ENCODE results near the gene ARHGEF3. TPM values are rescaled to one million over a fixed set of nuclear protein-coding genes. Genes with fewer than 3 reads are reported as not detected.

The ARHGEF3 gene
- total RNA-seq, 4 donors from 2014 or later: 13.0 to 21.9 (median 13.8) TPM

DNA sequence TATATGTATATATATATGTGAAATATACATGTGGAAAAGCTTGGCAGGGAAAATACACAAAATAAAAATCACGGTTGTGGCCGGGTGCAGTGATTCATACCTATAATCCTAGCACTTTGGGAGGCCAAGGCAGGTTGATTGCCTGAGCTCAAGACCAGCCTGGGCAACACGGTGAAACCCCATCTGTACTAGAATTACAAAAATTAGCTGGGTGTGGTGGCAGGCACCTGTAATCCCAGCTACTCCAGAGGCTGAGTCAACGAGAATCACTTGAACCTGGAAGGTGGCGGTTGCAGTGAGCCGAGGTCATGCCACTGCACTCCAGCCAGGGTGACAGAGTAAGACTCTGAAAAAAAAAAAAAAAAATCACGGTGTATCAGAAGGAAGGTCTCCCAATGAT is 20.8 kb upstream of the ARHGEF3 start:
- Histone ChIP-seq H3K9me3 (no peaks in the 10 kb centered on the region), H3K27me3 (no peaks in the 10 kb centered on the region), H3K4me3 (no peak overlapping the region), H3K36me3 (no peaks in the 10 kb centered on the region), H3K27ac (no peak overlapping the region), H3K4me1 (peaks cover 0 to 13% (median 0%) of the 10 kb centered on the region in 4 donors)
- WGBS, 2 donors: 85 to 91% methylated on average over 7 of the region's 7 CpGs
- DNase-seq (ENCODE audit: low spot score in 2 of 2): no peak
- TF ChIP-seq POLR2A (IDR thresholded peaks at IDR 0.05) (no peak), CTCF (IDR thresholded peaks at IDR 0.05) (no peak), EP300 (IDR thresholded peaks at IDR 0.05) (no peak)

DNA sequence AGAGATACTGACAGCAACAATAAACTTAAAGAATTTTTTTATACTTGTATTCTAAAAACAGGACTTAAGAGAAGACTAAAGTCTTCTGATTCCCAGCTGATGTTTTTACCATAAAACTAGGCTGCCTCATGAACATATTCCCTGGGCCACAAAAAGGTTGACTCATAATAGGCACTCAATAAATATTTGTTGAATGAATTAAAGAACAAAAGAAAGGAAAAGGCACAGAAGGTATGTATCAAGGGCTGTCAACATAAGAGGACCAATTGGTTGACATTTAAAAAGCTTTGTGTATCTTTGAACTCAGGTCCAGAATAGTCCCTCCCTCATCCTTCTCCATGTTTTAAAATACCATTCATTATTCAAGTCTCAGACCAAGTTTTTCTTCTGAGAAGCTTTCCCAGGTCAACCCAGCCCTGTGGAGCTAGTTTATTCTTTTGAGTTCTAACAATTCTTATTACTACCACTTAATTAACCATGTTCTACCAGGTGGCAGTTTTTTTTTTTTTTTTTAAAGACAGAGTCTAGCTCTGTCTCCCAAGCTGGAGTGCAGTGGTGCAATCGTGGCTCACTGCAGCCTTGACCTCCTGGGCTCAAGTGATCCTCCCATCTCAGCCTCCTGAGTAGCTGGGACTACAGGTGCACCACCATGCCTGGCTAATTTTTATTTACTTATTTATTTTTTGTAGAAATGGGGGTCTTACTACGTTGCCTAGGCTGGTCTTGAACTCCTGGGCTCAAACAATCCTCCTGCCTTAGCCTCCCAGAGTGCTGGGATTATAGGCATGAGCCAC is 17.5 kb upstream of the ARHGEF3 start:
- no peak for TF ChIP-seq CTCF (IDR thresholded peaks at IDR 0.05)
- TF ChIP-seq EP300 (IDR thresholded peaks at IDR 0.05): no peak
- TF ChIP-seq POLR2A (IDR thresholded peaks at IDR 0.05): no peak
- Histone ChIP-seq H3K27ac (no peak overlapping the region), H3K4me1 (no peaks in the 10 kb centered on the region), H3K4me3 (no peak overlapping the region), H3K9me3 (no peaks in the 10 kb centered on the region), H3K27me3 (no peaks in the 10 kb centered on the region), H3K36me3 (no peaks in the 10 kb centered on the region)
- WGBS, 2 donors: 83 to 85% methylated on average over 2 of the region's 2 CpGs
- DNase-seq (ENCODE audit: low spot score in 2 of 2): no peak

DNA sequence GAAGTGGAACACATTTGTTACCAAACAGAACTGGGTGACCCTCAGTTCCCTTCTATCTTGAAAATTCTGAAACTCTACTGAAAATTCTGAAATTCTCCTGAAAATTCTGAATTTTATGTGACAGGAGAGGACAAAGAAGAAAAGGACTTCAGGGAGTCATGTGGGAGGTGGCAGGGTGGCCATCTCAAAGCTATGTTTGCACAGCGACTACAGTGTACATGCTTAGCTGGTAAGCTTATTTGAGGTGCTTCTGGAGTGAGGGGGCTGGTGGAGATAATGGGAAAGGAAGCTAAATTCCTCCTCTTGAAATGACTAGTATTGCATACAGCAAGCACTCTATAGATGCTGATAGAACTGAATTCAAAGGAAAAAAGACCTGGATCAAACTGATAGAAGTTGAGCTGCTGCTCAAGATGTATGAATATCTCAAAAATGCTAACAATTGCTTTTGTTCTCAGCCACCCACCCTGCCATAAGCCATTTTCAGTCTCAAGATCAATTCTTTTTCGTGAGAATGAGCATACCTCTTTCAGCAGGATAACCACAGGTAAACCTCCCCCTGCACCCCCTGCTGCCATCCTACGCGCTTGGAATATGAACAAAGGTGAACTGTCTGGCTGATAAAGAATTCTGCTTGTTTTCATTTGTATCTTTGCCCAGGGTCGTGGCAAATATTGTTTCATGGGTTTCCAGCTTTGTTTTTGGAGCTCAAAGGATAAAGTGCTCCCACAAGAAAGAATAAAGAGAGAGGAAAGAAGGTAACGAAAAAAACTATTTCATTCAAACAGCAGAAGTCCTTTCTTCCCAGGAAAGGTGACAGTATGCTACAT is 16.6 kb upstream of the ARHGEF3 start:
- TF ChIP-seq POLR2A (IDR thresholded peaks at IDR 0.05): no peak
- TF ChIP-seq CTCF (IDR thresholded peaks at IDR 0.05): no peak
- TF ChIP-seq EP300 (IDR thresholded peaks at IDR 0.05): no peak
- Histone ChIP-seq H3K4me3 (no peak overlapping the region), H3K27me3 (no peaks in the 10 kb centered on the region), H3K36me3 (no peaks in the 10 kb centered on the region), H3K9me3 (no peaks in the 10 kb centered on the region), H3K27ac (no peak overlapping the region), H3K4me1 (peaks cover 0 to under 1% (median 0%) of the 10 kb centered on the region in 4 donors)
- no peak for DNase-seq (ENCODE audit: low spot score in 2 of 2)
- 64 to 72% methylated on average over 6 of the region's 6 CpGs for WGBS, 2 donors

DNA sequence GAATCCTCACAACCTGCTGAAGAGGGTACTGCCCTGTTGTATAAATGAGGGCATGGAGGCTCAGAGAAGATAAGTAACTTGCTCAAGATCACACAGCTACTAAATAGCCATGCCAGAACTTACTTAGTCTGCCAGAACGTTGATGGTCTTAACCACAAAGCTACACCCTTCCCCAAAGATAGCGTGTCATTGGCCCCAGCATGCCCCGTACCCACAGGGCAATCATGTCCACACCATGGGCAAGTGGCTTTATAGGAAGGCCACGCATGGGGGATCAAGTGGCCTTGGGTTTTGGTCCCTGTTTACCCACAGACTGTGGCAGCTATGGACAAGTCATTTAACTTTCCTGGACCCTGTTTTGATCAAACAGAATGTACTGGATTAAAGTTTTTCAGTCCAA is 15.9 kb upstream of the ARHGEF3 start:
- TF ChIP-seq EP300 (IDR thresholded peaks at IDR 0.05): no peak
- no peak for TF ChIP-seq POLR2A (IDR thresholded peaks at IDR 0.05)
- no peak for TF ChIP-seq CTCF (IDR thresholded peaks at IDR 0.05)
- H3K9me3 ChIP-seq: no peaks in the 10 kb centered on the region
- H3K36me3 ChIP-seq: no peaks in the 10 kb centered on the region
- 81 to 86% methylated on average over 4 of the region's 4 CpGs for WGBS, 2 donors
- no peak for DNase-seq (ENCODE audit: low spot score in 2 of 2)
- H3K4me1 ChIP-seq: peaks cover 0 to 8% (median 0%) of the 10 kb centered on the region in 4 donors
- no peaks in the 10 kb centered on the region for H3K27me3 ChIP-seq
- no peak overlapping the region for H3K4me3 ChIP-seq
- H3K27ac ChIP-seq: no peak overlapping the region

- Histone ChIP-seq H3K36me3 (no peaks in the 10 kb centered on the region), H3K4me1 (peaks cover 0 to 8% (median 0%) of the 10 kb centered on the region in 4 donors), H3K27me3 (no peaks in the 10 kb centered on the region), H3K4me3 (no peak overlapping the region), H3K27ac (no peak overlapping the region), H3K9me3 (no peaks in the 10 kb centered on the region)
- TF ChIP-seq EP300 (IDR thresholded peaks at IDR 0.05) (no peak), POLR2A (IDR thresholded peaks at IDR 0.05) (no peak), CTCF (IDR thresholded peaks at IDR 0.05) (no peak)
- no peak for DNase-seq (ENCODE audit: low spot score in 2 of 2)
Observed at GRCh38 chr3:56816061-56816460, 14.3 kb upstream of the ARHGEF3 start.
